Measurements from ENCODE around the gene ALG10.
"Not testable (repeated sequence)": the region's sequence is repeated elsewhere in the genome, so short reads cannot be mapped to it uniquely, and the experiment has no call there.

ALG10 gene

DNA sequence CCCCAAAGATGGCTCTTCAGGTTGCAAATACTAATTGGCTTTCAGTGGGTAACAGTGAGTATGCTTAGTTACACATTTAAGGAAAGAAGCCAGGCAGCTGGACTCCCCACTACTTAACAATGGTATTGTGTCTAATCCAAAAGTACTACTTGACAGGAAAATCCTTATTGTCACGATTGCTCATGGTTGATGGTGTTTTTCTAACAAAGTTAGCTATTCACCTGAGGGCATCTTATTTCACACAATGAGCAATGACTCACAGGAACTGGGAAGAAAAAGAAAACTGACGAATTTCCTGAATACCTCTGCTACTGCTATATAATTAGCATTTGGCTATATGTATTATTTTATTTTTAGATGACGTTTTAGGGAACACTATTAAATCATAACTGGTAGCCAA is 33.4 kb upstream of the ALG10 start:
- no peak overlapping the region for H3K9ac ChIP-seq (ENCODE audit: low read length)
- H2AFZ ChIP-seq (ENCODE audit: low read depth, low read length) = no peak overlapping the region
- no peaks in the 10 kb centered on the region for H3K27me3 ChIP-seq (ENCODE audit: low read depth, low read length)
- H3K4me1 ChIP-seq (ENCODE audit: low read length) = no peaks in the 10 kb centered on the region
- H4K20me1 ChIP-seq (ENCODE audit: insufficient read depth, low read length) = no peaks in the 10 kb centered on the region
- TF ChIP-seq EZH2phosphoT487 (IDR thresholded peaks at IDR 0.05; ENCODE audit: low read depth) (no peak), CTCF (IDR thresholded peaks at IDR 0.05; ENCODE audit: low read depth, low read length) (no peak)
- no peak overlapping the region for H3K4me2 ChIP-seq (ENCODE audit: low read length)
- H3K27ac ChIP-seq (ENCODE audit: low read length) = no peak overlapping the region
- no peaks in the 10 kb centered on the region for H3K36me3 ChIP-seq (replicated peaks; ENCODE audit: low read depth, low read length)
- H3K9me3 ChIP-seq (ENCODE audit: insufficient read depth, low read length) = no peaks in the 10 kb centered on the region
- H3K79me2 ChIP-seq (ENCODE audit: low read length) = no peaks in the 10 kb centered on the region
- no peak overlapping the region for H3K4me3 ChIP-seq (ENCODE audit: low read length)

- no peaks in the 10 kb centered on the region for H3K4me1 ChIP-seq (ENCODE audit: low read length)
- H3K27ac ChIP-seq (ENCODE audit: low read length) = no peak overlapping the region
These were observed 27.2 kb upstream of the ALG10 start for GRCh38 chr12:33994857-33995808.

GRCh38 chr12:34008835-34009234 is 13.5 kb upstream of the ALG10 start:
- H3K4me1 ChIP-seq (ENCODE audit: low read length); H3K27me3 ChIP-seq (ENCODE audit: low read depth, low read length); H4K20me1 ChIP-seq (ENCODE audit: insufficient read depth, low read length); H2AFZ ChIP-seq (ENCODE audit: low read depth, low read length); H3K27ac ChIP-seq (ENCODE audit: low read length); H3K9ac ChIP-seq (ENCODE audit: low read length); H3K36me3 ChIP-seq (replicated peaks; ENCODE audit: low read depth, low read length); H3K4me3 ChIP-seq (ENCODE audit: low read length); H3K4me2 ChIP-seq (ENCODE audit: low read length); H3K9me3 ChIP-seq (ENCODE audit: insufficient read depth, low read length); H3K79me2 ChIP-seq (ENCODE audit: low read length): not testable (repeated sequence)

More at GRCh38 chr12:33994857-33995808, 27.2 kb upstream of the ALG10 start:
- Histone ChIP-seq H3K9me3 (ENCODE audit: insufficient read depth, low read length) (no peaks in the 10 kb centered on the region), H2AFZ (ENCODE audit: low read depth, low read length) (no peak overlapping the region), H4K20me1 (ENCODE audit: insufficient read depth, low read length) (no peaks in the 10 kb centered on the region), H3K79me2 (ENCODE audit: low read length) (no peaks in the 10 kb centered on the region), H3K4me3 (ENCODE audit: low read length) (no peak overlapping the region), H3K27me3 (ENCODE audit: low read depth, low read length) (no peaks in the 10 kb centered on the region), H3K4me2 (ENCODE audit: low read length) (no peak overlapping the region), H3K36me3 (replicated peaks; ENCODE audit: low read depth, low read length) (no peaks in the 10 kb centered on the region), H3K9ac (ENCODE audit: low read length) (no peak overlapping the region)
- TF ChIP-seq EZH2phosphoT487 (IDR thresholded peaks at IDR 0.05; ENCODE audit: low read depth) = no peak
- TF ChIP-seq CTCF (IDR thresholded peaks at IDR 0.05; ENCODE audit: low read depth, low read length) = no peak

- peaks cover 3% of the 10 kb centered on the region for H3K4me1 ChIP-seq (ENCODE audit: low read length)
- no peak for TF ChIP-seq CTCF (IDR thresholded peaks at IDR 0.05; ENCODE audit: low read depth, low read length)
- TF ChIP-seq EZH2phosphoT487 (IDR thresholded peaks at IDR 0.05; ENCODE audit: low read depth) = no peak
- H3K4me2 ChIP-seq (ENCODE audit: low read length) = no peak overlapping the region
- H3K27me3 ChIP-seq (ENCODE audit: low read depth, low read length) = no peaks in the 10 kb centered on the region
- no peaks in the 10 kb centered on the region for H3K36me3 ChIP-seq (replicated peaks; ENCODE audit: low read depth, low read length)
- H3K79me2 ChIP-seq (ENCODE audit: low read length) = no peaks in the 10 kb centered on the region
- H3K4me3 ChIP-seq (ENCODE audit: low read length) = no peak overlapping the region
- H3K27ac ChIP-seq (ENCODE audit: low read length) = no peak overlapping the region
- H3K9ac ChIP-seq (ENCODE audit: low read length) = no peak overlapping the region
- no peaks in the 10 kb centered on the region for H3K9me3 ChIP-seq (ENCODE audit: insufficient read depth, low read length)
- H4K20me1 ChIP-seq (ENCODE audit: insufficient read depth, low read length) = no peaks in the 10 kb centered on the region
- H2AFZ ChIP-seq (ENCODE audit: low read depth, low read length) = no peak overlapping the region
These were observed 5.9 kb upstream of the ALG10 start for GRCh38 chr12:34016361-34016760.
